ENCODE results near the gene PIGK.

PIGK gene

DNA sequence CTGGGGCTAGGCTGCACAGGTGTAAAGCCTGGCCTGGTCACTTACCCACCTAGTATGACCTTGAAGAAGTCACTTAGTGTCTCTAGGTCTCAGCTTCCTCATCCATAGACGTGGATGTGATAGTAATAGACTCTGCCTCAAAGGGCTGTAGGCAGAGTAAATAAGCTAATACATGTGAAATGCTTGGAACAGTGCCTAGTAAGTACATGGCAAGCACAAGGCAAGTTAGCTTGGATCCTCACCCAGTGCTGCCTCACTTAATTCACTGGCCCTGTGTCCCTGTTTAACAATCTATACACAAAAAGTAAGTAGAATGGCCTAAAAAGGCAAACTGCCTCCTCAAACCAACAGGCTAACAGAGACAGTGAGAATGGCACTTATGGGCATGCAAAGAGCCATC, 167.8 kb downstream of the PIGK start:
- Mint-ChIP-seq H3K4me3 (no peak overlapping the region), H3K27ac (no peak overlapping the region), H3K4me1 (ENCODE audit: low read depth) (peaks cover 21% of the 10 kb centered on the region), H3K36me3 (no peaks in the 10 kb centered on the region), H3K9me3 (ENCODE audit: low read depth) (no peaks in the 10 kb centered on the region), H3K27me3 (peaks cover under 1% of the 10 kb centered on the region)

DNA sequence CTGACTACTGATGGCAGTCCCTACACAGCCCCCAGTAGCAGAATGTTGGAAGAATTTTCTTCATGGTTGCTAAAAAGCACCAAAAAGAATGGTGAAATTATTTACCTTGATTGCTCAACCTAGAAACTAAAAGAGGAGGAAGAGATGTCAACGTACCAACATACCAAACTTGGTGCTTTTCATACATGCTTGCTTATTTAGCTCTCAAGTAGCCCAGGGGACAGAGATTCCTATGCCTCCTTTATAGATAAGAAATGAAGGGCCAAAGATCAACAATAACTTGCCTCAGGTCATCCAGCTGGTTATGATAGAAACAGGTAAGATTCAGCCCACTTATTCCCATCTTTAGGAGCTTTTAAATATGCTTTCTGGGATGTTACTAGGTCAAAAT, 170.6 kb downstream of the PIGK start:
- no peaks in the 10 kb centered on the region for H3K36me3 Mint-ChIP-seq
- H3K4me3 Mint-ChIP-seq: no peak overlapping the region
- peaks cover 22% of the 10 kb centered on the region for H3K4me1 Mint-ChIP-seq (ENCODE audit: low read depth)
- H3K9me3 Mint-ChIP-seq (ENCODE audit: low read depth): no peaks in the 10 kb centered on the region
- H3K27ac Mint-ChIP-seq: no peak overlapping the region
- no peaks in the 10 kb centered on the region for H3K27me3 Mint-ChIP-seq

DNA sequence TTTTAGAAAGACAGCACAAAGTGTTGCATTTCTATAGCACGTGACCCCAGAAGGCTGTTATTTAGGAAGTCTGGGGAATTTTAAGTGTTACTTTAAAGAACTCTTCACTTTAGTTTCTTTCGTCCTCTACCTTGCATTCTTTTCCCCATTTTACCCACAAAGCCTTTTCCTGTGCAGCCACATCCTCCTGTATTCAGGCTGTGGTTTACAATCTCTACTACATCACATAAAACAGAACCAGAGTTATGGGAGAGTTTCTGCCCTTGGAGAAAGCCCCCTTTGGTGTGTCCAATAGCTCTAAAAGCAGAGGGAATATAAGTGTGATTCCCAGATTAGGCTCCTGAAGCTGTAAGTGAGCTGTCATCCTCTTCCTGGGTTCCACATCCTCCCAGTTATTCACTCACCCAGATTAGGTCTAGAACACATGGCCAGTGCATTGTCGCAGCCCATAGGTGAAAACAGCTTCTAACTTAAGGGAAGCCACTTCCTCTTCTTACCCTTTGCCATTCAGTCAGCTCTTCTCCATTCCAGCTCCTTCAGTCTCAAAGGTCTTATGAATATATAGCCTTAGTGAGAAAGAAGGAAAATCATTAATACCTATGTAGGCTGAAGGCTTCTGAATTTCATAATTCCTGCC, 171.1 kb downstream of the PIGK start:
- Mint-ChIP-seq H3K27me3 (no peaks in the 10 kb centered on the region), H3K27ac (no peak overlapping the region), H3K36me3 (no peaks in the 10 kb centered on the region), H3K4me1 (ENCODE audit: low read depth) (peaks cover 22% of the 10 kb centered on the region), H3K4me3 (peak overlapping the region; percentile 9), H3K9me3 (ENCODE audit: low read depth) (no peaks in the 10 kb centered on the region)

DNA sequence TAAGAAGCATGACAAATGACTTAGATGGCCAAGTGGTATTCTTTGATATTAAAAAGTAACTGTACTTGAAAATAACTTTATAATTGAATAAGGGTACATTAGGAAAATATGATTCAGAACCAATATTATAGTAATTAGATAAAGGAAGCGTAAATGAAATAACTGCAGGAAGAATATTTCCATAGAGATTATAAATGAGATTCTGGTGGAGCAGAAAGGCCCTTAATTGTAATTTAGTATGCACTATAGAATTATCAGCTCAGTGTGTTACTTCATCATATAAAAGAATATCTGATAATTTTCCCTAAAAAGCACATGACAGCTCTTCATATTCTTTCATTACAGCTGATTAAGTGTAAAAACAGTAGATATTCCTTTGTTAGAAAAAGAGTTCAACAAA, 171.7 kb downstream of the PIGK start:
- Mint-ChIP-seq H3K4me3 (peak overlapping the region; percentile 9), H3K4me1 (ENCODE audit: low read depth) (peaks cover 22% of the 10 kb centered on the region), H3K36me3 (no peaks in the 10 kb centered on the region), H3K27ac (no peak overlapping the region), H3K27me3 (no peaks in the 10 kb centered on the region), H3K9me3 (ENCODE audit: low read depth) (no peaks in the 10 kb centered on the region)

- H3K27ac Mint-ChIP-seq: no peak overlapping the region
- no peaks in the 10 kb centered on the region for H3K9me3 Mint-ChIP-seq (ENCODE audit: low read depth)
- no peaks in the 10 kb centered on the region for H3K27me3 Mint-ChIP-seq
- H3K36me3 Mint-ChIP-seq: no peaks in the 10 kb centered on the region
- H3K4me3 Mint-ChIP-seq: no peak overlapping the region
- H3K4me1 Mint-ChIP-seq (ENCODE audit: low read depth): peaks cover 22% of the 10 kb centered on the region
Observed at GRCh38 chr1:77044133-77044849, 174.9 kb downstream of the PIGK start.

DNA sequence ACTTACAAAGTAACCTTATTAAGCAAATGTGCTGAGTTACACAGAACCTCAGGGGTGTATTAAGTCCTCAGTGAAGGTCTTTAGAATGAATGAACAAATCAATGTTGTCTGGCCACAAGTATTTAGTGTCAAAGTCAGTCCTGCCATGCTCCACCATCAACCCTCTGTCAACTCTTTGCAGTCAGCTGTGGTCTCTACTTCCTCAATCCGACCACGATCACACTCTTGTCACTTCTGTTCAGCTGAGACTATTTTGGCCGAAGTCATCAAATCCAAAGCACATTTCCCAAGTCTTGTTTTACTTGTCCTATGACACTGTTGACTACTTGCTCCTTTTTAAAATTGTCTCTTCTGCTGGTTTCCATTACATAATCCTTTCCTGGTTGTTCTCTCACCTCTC, 178.4 kb downstream of the PIGK start:
- no peak overlapping the region for H3K27ac Mint-ChIP-seq
- no peaks in the 10 kb centered on the region for H3K27me3 Mint-ChIP-seq
- no peaks in the 10 kb centered on the region for H3K9me3 Mint-ChIP-seq (ENCODE audit: low read depth)

DNA sequence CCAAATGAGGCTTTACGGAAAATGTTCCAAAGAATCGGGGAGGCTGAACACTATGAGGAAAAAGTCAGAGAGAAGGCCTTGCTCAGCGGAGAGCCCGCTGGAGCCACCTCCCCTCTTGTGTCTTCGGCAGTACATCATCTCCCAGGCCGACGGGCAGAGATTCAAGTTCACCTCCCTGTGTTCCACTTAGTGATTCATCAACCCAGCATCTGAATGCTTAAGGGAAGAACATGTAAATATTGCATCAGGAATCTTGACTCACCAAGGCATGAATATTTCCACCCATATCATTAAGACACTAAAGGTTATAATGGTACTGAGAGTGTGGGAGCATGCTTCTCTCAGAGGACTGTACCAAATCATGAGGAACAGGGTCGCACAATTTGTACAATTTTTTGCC, 179.5 kb downstream of the PIGK start:
- no peak overlapping the region for H3K4me3 Mint-ChIP-seq
- H3K4me1 Mint-ChIP-seq (ENCODE audit: low read depth): no peaks in the 10 kb centered on the region
- no peaks in the 10 kb centered on the region for H3K27me3 Mint-ChIP-seq
- no peak overlapping the region for H3K27ac Mint-ChIP-seq
- H3K9me3 Mint-ChIP-seq (ENCODE audit: low read depth): no peaks in the 10 kb centered on the region
- no peaks in the 10 kb centered on the region for H3K36me3 Mint-ChIP-seq

More for the DNA sequence above, 178.4 kb downstream of the PIGK start:
- no peaks in the 10 kb centered on the region for H3K36me3 Mint-ChIP-seq
- no peak overlapping the region for H3K4me3 Mint-ChIP-seq
- no peaks in the 10 kb centered on the region for H3K4me1 Mint-ChIP-seq (ENCODE audit: low read depth)

- no peak overlapping the region for H3K27ac Mint-ChIP-seq
- H3K27me3 Mint-ChIP-seq: no peaks in the 10 kb centered on the region
- H3K9me3 Mint-ChIP-seq (ENCODE audit: low read depth): no peaks in the 10 kb centered on the region
- no peaks in the 10 kb centered on the region for H3K36me3 Mint-ChIP-seq
- no peak overlapping the region for H3K4me3 Mint-ChIP-seq
- H3K4me1 Mint-ChIP-seq (ENCODE audit: low read depth): no peaks in the 10 kb centered on the region
Observed at GRCh38 chr1:77039111-77039510, 180.1 kb downstream of the PIGK start.

All from activated naive CD8-positive, alpha-beta T cell (primary cell).